Nephron progenitor cell (in vitro differentiated cells): Measurements from ENCODE around the gene PARP16.
"Not testable (repeated sequence)": the region's sequence is repeated elsewhere in the genome, so short reads cannot be mapped to it uniquely, and the experiment has no call there.

Experiments
- DNase-seq: peaks from one replicate; pipeline ENCODE4 v3.0.0; 2021
- H3K27ac Mint-ChIP-seq: 2 replicates; pipeline ENCODE4 v1.8.0; 2021; ENCODE audit warnings: mild to moderate bottlenecking, moderate library complexity, mixed read lengths
- H3K27me3 Mint-ChIP-seq: 2 replicates; pipeline ENCODE4 v1.8.0; 2021; ENCODE audit warnings: mild to moderate bottlenecking, low read depth, mixed read lengths; ENCODE audit not compliant: poor library complexity
- H3K36me3 Mint-ChIP-seq: 2 replicates; pipeline ENCODE4 v1.8.0; 2021; ENCODE audit warnings: low read depth, mixed read lengths
- H3K4me1 Mint-ChIP-seq: 2 replicates; pipeline ENCODE4 v1.8.0; 2021; ENCODE audit warnings: mixed read lengths
- H3K4me3 Mint-ChIP-seq: 2 replicates; pipeline ENCODE4 v1.8.0; 2021; ENCODE audit warnings: mild to moderate bottlenecking, moderate library complexity, mixed read lengths
- H3K9me3 Mint-ChIP-seq: 2 replicates; pipeline ENCODE4 v1.8.0; 2021; ENCODE audit warnings: mild to moderate bottlenecking, moderate library complexity, mixed read lengths
- TF ChIP-seq, protein P1 (sequence below): fragments of 200-600 bp; sonication (generic); IDR thresholded peaks from 2 replicates; pipeline ENCODE4 v1.5.0; 2021; ENCODE audit warnings: antibody characterized with exemption

PARP16 gene

DNA sequence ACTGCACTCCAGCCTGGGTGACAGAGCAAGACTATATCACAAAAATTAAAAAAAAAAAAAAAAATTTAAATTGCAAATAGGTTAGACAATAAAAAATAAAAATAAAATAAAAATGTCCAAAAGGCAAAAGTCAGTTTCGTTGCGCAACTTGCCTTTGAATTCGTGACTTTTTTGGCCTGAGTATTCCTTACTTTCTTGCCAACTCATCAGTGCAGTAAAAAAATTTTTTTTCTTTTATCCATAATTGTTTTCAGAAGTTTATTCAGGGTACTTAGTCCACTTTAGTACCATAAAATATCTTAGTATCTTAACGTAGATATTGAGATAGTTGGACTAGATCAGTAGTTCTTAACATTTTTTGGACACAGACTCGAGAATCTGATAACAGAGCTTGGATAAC lies 53.0 kb downstream of the PARP16 start:
- Mint-ChIP-seq H3K4me1 (peaks cover 16% of the 10 kb centered on the region), H3K4me3 (no peak overlapping the region), H3K27ac (no peak overlapping the region), H3K27me3 (peaks cover 1% of the 10 kb centered on the region), H3K36me3 (no peaks in the 10 kb centered on the region), H3K9me3 (no peaks in the 10 kb centered on the region)
- TF ChIP-seq, protein P1, sequence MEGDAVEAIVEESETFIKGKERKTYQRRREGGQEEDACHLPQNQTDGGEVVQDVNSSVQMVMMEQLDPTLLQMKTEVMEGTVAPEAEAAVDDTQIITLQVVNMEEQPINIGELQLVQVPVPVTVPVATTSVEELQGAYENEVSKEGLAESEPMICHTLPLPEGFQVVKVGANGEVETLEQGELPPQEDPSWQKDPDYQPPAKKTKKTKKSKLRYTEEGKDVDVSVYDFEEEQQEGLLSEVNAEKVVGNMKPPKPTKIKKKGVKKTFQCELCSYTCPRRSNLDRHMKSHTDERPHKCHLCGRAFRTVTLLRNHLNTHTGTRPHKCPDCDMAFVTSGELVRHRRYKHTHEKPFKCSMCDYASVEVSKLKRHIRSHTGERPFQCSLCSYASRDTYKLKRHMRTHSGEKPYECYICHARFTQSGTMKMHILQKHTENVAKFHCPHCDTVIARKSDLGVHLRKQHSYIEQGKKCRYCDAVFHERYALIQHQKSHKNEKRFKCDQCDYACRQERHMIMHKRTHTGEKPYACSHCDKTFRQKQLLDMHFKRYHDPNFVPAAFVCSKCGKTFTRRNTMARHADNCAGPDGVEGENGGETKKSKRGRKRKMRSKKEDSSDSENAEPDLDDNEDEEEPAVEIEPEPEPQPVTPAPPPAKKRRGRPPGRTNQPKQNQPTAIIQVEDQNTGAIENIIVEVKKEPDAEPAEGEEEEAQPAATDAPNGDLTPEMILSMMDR: no peak
- DNase-seq: no peak

DNA sequence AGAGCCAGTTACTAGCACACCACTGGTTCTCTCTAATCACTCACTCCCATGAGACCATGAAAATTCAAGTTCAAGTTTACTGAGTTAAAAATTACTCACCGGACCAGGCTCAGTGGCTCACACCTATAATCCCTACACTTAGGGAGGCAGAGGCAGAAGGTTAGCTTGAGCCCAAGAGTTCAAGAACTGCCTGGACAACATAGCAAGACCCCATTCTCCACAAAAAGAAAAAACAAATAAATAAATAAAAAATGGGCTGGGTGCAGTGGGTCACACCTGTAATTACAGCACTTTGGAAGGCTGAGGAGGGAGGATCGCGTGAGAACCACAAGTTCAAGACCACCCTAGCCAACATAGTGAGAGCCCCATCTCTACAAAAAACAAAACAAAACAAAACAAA lies 54.2 kb downstream of the PARP16 start:
- no peak overlapping the region for H3K4me3 Mint-ChIP-seq
- no peak for DNase-seq
- no peak overlapping the region for H3K27ac Mint-ChIP-seq
- no peaks in the 10 kb centered on the region for H3K9me3 Mint-ChIP-seq
- H3K36me3 Mint-ChIP-seq: no peaks in the 10 kb centered on the region
- peaks cover 14% of the 10 kb centered on the region for H3K4me1 Mint-ChIP-seq
- TF ChIP-seq, protein P1: no peak
- no peaks in the 10 kb centered on the region for H3K27me3 Mint-ChIP-seq

DNA sequence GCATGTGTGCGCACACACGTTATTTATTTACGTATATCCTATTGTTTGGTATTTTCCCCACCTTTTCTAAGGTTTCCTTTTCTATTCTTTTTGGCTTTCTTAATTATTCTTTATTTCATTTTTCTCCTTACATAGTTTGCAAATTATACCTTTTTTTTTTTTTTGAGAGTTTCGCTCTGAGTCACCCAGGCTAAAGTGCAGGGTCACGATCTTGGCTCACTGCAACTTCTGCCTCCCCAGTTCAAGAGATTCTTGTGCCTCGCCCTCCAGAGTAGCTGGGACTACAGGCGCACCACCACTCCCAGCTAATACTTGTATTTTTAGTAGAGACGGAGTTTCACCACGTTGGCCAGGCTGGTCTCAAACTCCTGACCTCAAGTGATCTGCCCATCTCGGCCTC lies 55.4 kb downstream of the PARP16 start:
- DNase-seq: no peak
- Mint-ChIP-seq H3K36me3 (no peaks in the 10 kb centered on the region), H3K4me1 (peaks cover 7% of the 10 kb centered on the region), H3K4me3 (no peak overlapping the region), H3K27ac (no peak overlapping the region), H3K27me3 (no peaks in the 10 kb centered on the region), H3K9me3 (no peaks in the 10 kb centered on the region)
- TF ChIP-seq, protein P1: no peak

DNA sequence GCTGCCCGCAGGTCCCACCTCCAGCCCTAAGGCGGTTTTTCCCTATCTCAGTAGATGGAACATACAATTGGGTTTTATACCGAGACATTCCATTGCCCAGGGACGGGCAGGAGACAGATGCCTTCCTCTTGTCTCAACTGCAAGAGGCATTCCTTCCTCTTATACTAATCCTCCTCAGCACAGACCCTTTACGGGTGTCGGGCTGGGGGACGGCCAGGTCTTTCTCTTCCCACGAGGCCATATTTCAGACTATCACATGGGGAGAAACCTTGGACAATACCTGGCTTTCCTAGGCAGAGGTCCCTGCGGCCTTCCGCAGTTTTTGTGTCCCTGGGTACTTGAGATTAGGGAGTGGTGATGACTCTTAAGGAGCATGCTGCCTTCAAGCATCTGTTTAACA lies 59.8 kb downstream of the PARP16 start:
- DNase-seq, H3K27me3 Mint-ChIP-seq, H3K9me3 Mint-ChIP-seq, H3K4me1 Mint-ChIP-seq, H3K27ac Mint-ChIP-seq, H3K4me3 Mint-ChIP-seq, H3K36me3 Mint-ChIP-seq: not testable (repeated sequence)

DNA sequence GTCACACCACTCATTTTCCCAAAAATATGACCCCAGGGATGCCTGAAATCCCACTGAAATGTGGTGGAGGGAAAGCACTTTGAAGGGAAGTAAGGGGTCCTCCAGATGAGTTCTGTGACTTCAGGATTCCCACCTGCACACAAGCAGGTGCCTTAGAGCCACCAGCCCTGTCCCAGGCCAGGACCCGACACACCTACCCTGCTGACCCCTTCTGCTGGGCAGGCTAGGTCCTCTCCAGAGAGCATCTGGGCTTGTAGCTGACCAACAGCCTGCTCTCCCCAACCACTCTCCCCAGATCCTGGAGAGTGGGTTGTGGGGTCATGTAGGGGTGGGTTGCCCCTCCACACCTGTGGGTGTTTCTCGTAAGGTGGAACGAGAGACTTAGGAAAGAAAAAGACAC lies 60.5 kb downstream of the PARP16 start:
- no peaks in the 10 kb centered on the region for H3K9me3 Mint-ChIP-seq
- TF ChIP-seq, protein P1: no peak
- no peaks in the 10 kb centered on the region for H3K36me3 Mint-ChIP-seq
- no peak overlapping the region for H3K27ac Mint-ChIP-seq
- H3K27me3 Mint-ChIP-seq: peaks cover 8% of the 10 kb centered on the region
- no peak overlapping the region for H3K4me3 Mint-ChIP-seq
- DNase-seq: no peak
- peaks cover 9% of the 10 kb centered on the region for H3K4me1 Mint-ChIP-seq

DNA sequence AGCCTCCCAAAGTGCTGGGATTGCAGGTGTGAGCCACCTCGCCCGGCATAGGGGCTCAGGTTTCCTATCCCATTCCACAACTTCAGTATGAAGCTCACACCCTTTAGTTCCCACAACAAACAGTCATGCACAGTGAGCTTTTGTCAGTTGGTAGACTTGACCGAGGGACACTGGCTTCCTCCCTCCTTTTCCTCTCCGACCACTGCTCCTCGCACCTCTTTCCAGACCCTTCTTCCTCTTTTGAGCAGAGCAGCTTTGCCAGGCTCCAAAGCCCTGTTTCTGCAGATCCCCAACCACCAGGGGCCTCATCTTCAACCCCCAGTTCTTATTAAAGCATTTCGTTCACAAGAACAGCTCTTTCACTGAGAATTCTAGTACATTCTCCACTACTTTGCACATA lies 62.7 kb downstream of the PARP16 start:
- H3K27ac Mint-ChIP-seq: no peak overlapping the region
- no peak overlapping the region for H3K4me3 Mint-ChIP-seq

More for the DNA sequence above, 62.7 kb downstream of the PARP16 start:
- TF ChIP-seq, protein P1: no peak
- H3K4me1 Mint-ChIP-seq: peaks cover 9% of the 10 kb centered on the region
- no peaks in the 10 kb centered on the region for H3K9me3 Mint-ChIP-seq
- no peaks in the 10 kb centered on the region for H3K36me3 Mint-ChIP-seq
- no peak for DNase-seq
- H3K27me3 Mint-ChIP-seq: peaks cover 8% of the 10 kb centered on the region
